Mucosa of descending colon (tissue), 3 donors: ENCODE measurements around the gene SERPINB12. TPM values are rescaled to one million over a fixed set of nuclear protein-coding genes. Genes with fewer than 3 reads are reported as not detected.

Experiments
- ATAC-seq: fragments of 200-7000 bp; cut with Tn5 transposase; one replicate; pipeline ENCODE4 v1.9.1; 2020; ENCODE audit warnings: mild to moderate bottlenecking, moderate library complexity
- DNase-seq, 3 donors: peaks; one replicate each; pipeline ENCODE4 v3.0.0-alpha.2; 2020
- H3K36me3 ChIP-seq: fragments of 200-600 bp; one replicate; pipeline ENCODE4 v1.8.0; 2021; ENCODE audit warnings: low read depth, mild to moderate bottlenecking
- H3K4me1 ChIP-seq: fragments of 200-600 bp; one replicate; pipeline ENCODE4 v1.8.0; 2021; ENCODE audit warnings: low read depth, mild to moderate bottlenecking
- H3K4me3 ChIP-seq: fragments of 200-600 bp; one replicate; pipeline ENCODE4 v1.8.0; 2021; ENCODE audit warnings: mild to moderate bottlenecking
- H3K9me3 ChIP-seq: fragments of 200-600 bp; one replicate; pipeline ENCODE4 v1.8.0; 2021; ENCODE audit warnings: mild to moderate bottlenecking
- intact Hi-C, 2 donors: fragments of 100-400 bp; cut with DNase I in 1 of 2; cut with micrococcal nuclease in 1 of 2; formaldehyde crosslinking; loops; one replicate each; pipeline versions ENCODE4 v1.11.0 to v1.11.1; 2022; cut with DNase I, micrococcal nuclease
- total RNA-seq, 3 donors: library from RNA; stranded (reverse); fragmentation: NEBNext Ultra II Directional in 2 of 3; extraction: Animal tissue kit (Norgen Biotek cat#: 25700) in 2 of 3; gene quantifications; one replicate each; pipeline versions ENCODE4 v1.2.1 to v1.2.4, GENCODE V29; 2021 to 2023
- TF ChIP-seq, protein P1 (sequence below): fragments of 200-600 bp; IDR thresholded peaks from one replicate; pipeline ENCODE4 v1.8.0; 2022; ENCODE audit warnings: antibody characterized with exemption, mild to moderate bottlenecking
- donor health status: DM: no; HTN: no; CAD: no; lungs with moderate emphysema.
- donor health status: DM: no; HTN: no; CAD: no.
- donor health status: DM: no; HTN: yes; CAD: no.

SERPINB12 gene
- total RNA-seq, 3 donors from 2014 or later: not detected

DNA sequence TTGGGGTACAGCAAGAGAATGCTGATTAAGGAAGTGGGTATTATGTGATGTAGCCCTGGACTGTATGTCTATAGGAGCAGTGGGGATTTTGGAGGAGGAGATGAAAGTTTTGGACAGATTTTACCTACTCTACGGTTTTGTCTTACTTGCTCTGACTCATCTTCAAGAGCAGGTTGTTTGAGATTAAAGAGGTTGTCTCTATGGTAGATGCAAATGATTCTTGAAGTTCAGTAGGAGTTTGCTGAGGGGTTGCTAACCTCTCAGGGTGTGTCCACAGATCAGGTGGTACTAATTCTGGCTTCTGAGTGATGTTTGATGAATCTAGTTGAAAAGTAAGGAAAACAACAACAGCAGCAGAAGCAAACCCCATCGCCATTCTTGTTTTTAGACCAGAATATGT is 9.7 kb upstream of the SERPINB12 start:
- DNase-seq: no peak
- ATAC-seq: no peak
- intact Hi-C loops: no loop called here
- TF ChIP-seq, protein P1, sequence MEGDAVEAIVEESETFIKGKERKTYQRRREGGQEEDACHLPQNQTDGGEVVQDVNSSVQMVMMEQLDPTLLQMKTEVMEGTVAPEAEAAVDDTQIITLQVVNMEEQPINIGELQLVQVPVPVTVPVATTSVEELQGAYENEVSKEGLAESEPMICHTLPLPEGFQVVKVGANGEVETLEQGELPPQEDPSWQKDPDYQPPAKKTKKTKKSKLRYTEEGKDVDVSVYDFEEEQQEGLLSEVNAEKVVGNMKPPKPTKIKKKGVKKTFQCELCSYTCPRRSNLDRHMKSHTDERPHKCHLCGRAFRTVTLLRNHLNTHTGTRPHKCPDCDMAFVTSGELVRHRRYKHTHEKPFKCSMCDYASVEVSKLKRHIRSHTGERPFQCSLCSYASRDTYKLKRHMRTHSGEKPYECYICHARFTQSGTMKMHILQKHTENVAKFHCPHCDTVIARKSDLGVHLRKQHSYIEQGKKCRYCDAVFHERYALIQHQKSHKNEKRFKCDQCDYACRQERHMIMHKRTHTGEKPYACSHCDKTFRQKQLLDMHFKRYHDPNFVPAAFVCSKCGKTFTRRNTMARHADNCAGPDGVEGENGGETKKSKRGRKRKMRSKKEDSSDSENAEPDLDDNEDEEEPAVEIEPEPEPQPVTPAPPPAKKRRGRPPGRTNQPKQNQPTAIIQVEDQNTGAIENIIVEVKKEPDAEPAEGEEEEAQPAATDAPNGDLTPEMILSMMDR: no peak
- Histone ChIP-seq H3K36me3 (no peaks in the 10 kb centered on the region), H3K9me3 (no peaks in the 10 kb centered on the region), H3K4me3 (no peak overlapping the region), H3K4me1 (no peaks in the 10 kb centered on the region)

DNA sequence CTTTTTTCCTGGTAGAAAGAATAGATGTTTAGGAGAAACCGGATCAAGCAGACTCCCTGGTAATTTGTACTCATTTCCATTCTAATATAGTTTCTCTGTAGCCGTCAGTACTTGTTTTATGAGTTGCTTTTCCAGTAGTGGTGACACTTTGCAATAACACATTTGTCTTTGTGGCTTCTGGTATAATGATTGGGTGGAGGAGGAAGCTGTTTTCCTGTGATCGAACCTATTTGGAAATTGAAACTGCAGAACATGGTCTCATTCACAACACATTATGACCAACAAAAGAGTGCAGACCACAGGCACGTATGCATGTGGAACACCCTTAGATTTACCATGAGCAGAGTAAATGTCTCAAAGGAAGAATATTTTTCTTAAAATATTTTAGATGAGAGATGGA is 7.6 kb upstream of the SERPINB12 start:
- intact Hi-C loops: no loop called here
- Histone ChIP-seq H3K9me3 (no peaks in the 10 kb centered on the region), H3K36me3 (no peaks in the 10 kb centered on the region), H3K4me1 (no peaks in the 10 kb centered on the region), H3K4me3 (no peak overlapping the region)
- TF ChIP-seq, protein P1: no peak
- ATAC-seq: no peak
- no peak for DNase-seq

DNA sequence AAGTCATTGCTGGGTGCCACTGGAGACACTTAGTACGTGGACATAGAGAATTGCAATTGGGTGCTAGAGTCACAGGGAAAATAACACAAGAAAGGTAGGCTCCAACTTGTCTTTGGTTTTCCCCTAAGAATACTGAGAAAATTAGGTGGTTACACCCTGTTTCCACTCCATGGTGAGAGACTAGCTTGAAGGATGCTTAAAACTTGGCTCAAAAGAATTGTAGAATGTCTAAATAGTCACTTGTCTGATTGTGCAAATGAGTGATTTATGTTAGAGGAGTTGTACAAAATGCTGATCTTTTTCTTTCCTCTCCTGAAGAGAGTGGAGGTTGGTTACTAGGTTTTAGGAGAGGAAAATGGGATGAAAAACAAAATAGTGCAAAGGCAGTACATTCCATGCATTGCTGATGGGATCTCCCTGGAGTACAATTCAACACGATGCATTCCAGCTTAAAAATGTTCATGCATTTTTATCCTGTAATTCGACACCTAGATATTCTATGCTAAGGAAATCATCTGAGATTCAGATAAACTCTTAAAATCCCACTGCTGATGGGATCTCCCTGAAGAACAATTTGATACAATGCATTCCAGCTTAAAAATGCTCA is 2.2 kb upstream of the SERPINB12 start:
- Histone ChIP-seq H3K36me3 (no peaks in the 10 kb centered on the region), H3K4me3 (no peak overlapping the region), H3K4me1 (no peaks in the 10 kb centered on the region), H3K9me3 (no peaks in the 10 kb centered on the region)
- TF ChIP-seq, protein P1: no peak
- ATAC-seq (no peak), DNase-seq (no peak)
- intact Hi-C loops: no loop called here

DNA sequence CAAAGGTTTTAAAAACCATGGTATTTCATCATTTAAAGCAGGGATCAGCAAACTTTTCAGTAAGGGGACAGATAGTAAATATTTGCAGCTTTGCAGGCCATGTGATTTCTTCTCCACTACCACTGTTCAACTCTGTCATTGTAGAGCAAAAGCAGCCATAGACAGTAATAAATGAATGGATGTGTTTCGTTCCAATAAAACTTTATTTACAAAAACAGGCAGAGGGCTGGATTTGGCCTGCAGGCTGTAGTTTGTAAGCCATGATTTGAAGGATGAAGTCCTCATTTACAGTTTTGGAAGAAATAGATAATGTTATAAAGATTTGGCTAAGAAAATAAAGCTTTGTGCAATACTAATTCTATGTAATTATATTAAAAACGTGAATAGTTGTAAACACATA is 1.8 kb downstream of the SERPINB12 start:
- H3K4me3 ChIP-seq: no peak overlapping the region
- no peak for ATAC-seq
- intact Hi-C loops: no loop called here

DNA sequence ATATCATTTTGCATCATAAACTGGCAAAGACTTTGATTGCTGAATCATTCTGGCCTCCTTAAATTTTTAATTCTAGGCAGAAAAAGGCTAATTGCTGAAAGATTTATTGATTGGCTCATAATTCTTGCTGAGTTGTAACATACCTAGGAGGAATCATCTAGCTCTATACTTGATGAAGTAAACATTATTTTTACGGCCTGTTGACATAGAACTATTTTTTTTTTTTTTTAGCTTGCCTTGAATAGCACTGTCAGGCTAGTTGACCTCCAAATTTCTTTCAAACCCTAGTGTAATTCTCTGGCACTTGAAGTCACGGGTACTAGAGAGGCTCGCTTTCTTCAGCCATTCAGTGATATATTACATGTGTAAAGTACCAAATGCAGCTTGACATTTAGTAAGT is 2.8 kb downstream of the SERPINB12 start:
- TF ChIP-seq, protein P1: no peak
- Histone ChIP-seq H3K4me1 (no peaks in the 10 kb centered on the region), H3K9me3 (no peaks in the 10 kb centered on the region), H3K4me3 (no peak overlapping the region), H3K36me3 (no peaks in the 10 kb centered on the region)
- no peak for ATAC-seq
- DNase-seq: no peak
- intact Hi-C loops: no loop called here

More for the DNA sequence above, 1.8 kb downstream of the SERPINB12 start:
- Histone ChIP-seq H3K4me1 (no peaks in the 10 kb centered on the region), H3K36me3 (no peaks in the 10 kb centered on the region), H3K9me3 (no peaks in the 10 kb centered on the region)
- no peak for DNase-seq
- TF ChIP-seq, protein P1: no peak

DNA sequence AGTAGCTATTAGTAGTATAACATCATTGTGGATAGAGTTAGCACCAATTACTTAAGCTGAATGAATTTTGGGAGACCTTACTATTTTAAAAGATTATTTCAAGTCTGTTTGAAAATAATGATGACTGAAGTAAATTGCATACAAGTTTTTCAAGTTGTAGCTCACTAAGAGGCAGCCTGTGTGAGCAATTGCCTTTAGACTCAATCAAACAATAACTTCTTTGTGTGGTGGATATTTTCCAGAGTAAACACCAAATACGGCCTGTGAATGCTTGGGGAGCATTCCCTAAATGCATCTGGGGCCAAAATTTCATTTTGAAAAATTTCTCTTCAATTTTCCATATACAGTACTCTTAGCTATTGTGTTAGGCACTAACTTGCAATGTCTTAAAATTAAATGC is 7.9 kb downstream of the SERPINB12 start:
- no peaks in the 10 kb centered on the region for H3K9me3 ChIP-seq
- intact Hi-C loops: no loop called here
- TF ChIP-seq, protein P1: no peak
- no peaks in the 10 kb centered on the region for H3K36me3 ChIP-seq
- no peak overlapping the region for H3K4me3 ChIP-seq
- no peaks in the 10 kb centered on the region for H3K4me1 ChIP-seq
- DNase-seq: no peak
- no peak for ATAC-seq
